OCI-LY7 (cell line): ENCODE data around the gene USP24. TPM values are rescaled to one million over a fixed set of nuclear protein-coding genes. Genes with fewer than 3 reads are reported as not detected.

Experiments
- BruUV-seq: library from RNA; stranded (reverse); fragments of 400-500 nt; replicated peaks from 2 replicates; lab custom pipeline; 2021; lab: Mats Ljungman, UMichigan
- CTCF ChIA-PET: fragments of 300-600 bp; sonication (Branson Sonifier 250); formaldehyde crosslinking; loops from one replicate; lab custom pipeline; 2022; ENCODE audit warnings: antibody characterized with exemption; ENCODE audit not compliant: unreplicated experiment; lab: Charles Lee
- POLR2A ChIA-PET: fragments of 300-600 bp; sonication (Branson Sonifier 250); formaldehyde crosslinking; loops from one replicate; lab custom pipeline; 2022; ENCODE audit warnings: antibody characterized with exemption; lab: Charles Lee
- DNase-seq: peaks from one replicate; pipeline ENCODE4 v3.0.0-alpha.2; 2015; ENCODE audit warnings: low spot score
- H2AFZ ChIP-seq: fragments of 200-600 bp; sonication (generic), shearing (Covaris generic); 2 replicates; pipeline ENCODE4 v1.6.1; 2014; ENCODE audit warnings: mild to moderate bottlenecking, antibody characterized with exemption, low read length, moderate library complexity
- H3K27ac ChIP-seq: fragments of 200-600 bp; sonication (generic); 2 replicates; pipeline ENCODE4 v1.5.1; 2014; ENCODE audit warnings: mixed run types, low read depth, mild to moderate bottlenecking, moderate library complexity, low read length, inconsistent platforms; ENCODE audit not compliant: poor library complexity, severe bottlenecking
- H3K36me3 ChIP-seq: fragments of 200-600 bp; sonication (generic); 2 replicates; pipeline ENCODE4 v1.6.1; 2014; ENCODE audit warnings: mild to moderate bottlenecking, antibody characterized with exemption, low read length, moderate library complexity, mixed read lengths; ENCODE audit not compliant: insufficient read depth
- H3K4me1 ChIP-seq: fragments of 200-600 bp; sonication (generic); 2 replicates; pipeline ENCODE4 v1.5.1; 2014; ENCODE audit warnings: mild to moderate bottlenecking, low read length; ENCODE audit not compliant: insufficient read depth, poor library complexity, severe bottlenecking
- H3K4me2 ChIP-seq: fragments of 200-600 bp; sonication (generic); 2 replicates; pipeline ENCODE4 v1.6.1; 2014; ENCODE audit warnings: mild to moderate bottlenecking, low read length
- H3K4me3 ChIP-seq: fragments of 200-600 bp; sonication (generic); 2 replicates; pipeline ENCODE4 v1.5.1; 2014; ENCODE audit warnings: mild to moderate bottlenecking, low read depth, low read length; ENCODE audit not compliant: poor library complexity, severe bottlenecking
- H3K79me2 ChIP-seq: fragments of 200-600 bp; sonication (generic); 2 replicates; pipeline ENCODE4 v1.6.1; 2016; ENCODE audit warnings: low read depth, mild to moderate bottlenecking, low read length, moderate library complexity, mixed read lengths; ENCODE audit not compliant: insufficient read depth
- H3K9me2 ChIP-seq: fragments of 200-600 bp; sonication (generic); 2 replicates; pipeline ENCODE4 v1.6.1; 2016; ENCODE audit warnings: mild to moderate bottlenecking, low read length, mixed read lengths; ENCODE audit not compliant: insufficient read depth
- H3K9me3 ChIP-seq: fragments of 200-600 bp; sonication (generic); 2 replicates; pipeline ENCODE4 v1.6.1; 2014; ENCODE audit warnings: mild to moderate bottlenecking, mixed run types, low read length, mixed read lengths
- H4K20me1 ChIP-seq: fragments of 200-600 bp; sonication (generic); 2 replicates; pipeline ENCODE4 v1.6.1; 2014; ENCODE audit warnings: mild to moderate bottlenecking, antibody characterized with exemption, low read length, moderate library complexity, mixed read lengths; ENCODE audit not compliant: insufficient read depth
- CTCF ChIP-seq: fragments of 200-600 bp; sonication (generic); conservative IDR thresholded peaks from 2 replicates; pipeline ENCODE4 v1.5.1; 2014; ENCODE audit warnings: mild to moderate bottlenecking, antibody characterized with exemption, low read length, moderate library complexity, mixed read lengths
- EZH2phosphoT487 ChIP-seq: fragments of 200-600 bp; sonication (generic); IDR thresholded peaks from 2 replicates; pipeline ENCODE4 v1.6.1; 2018; ENCODE audit warnings: low read depth, borderline replicate concordance, mild to moderate bottlenecking, mixed run types, antibody characterized with exemption, low read length, moderate library complexity, mixed read lengths
- intact Hi-C: fragments of 100-400 bp; cut with micrococcal nuclease; formaldehyde crosslinking; loops from one replicate; pipeline ENCODE4 v1.10.0; 2022; ENCODE audit not compliant: unreplicated experiment
- total RNA-seq, 2 experiments: library from RNA; depleted of rRNA in 1 of 2; stranded (reverse); fragments of >200 nt in 1 of 2; shearing (Covaris generic) in 1 of 2; gene quantifications; 2 replicates each; pipeline ENCODE4 v1.2.3, GENCODE V29; 2014 to 2022

The USP24 gene
- total RNA-seq, 2 experiments from 2014 or later = 35.1 to 46.3 TPM

- no peak overlapping the region for H3K4me2 ChIP-seq
- H3K4me1 ChIP-seq = no peaks in the 10 kb centered on the region
- H3K79me2 ChIP-seq = no peaks in the 10 kb centered on the region
- no peak overlapping the region for H2AFZ ChIP-seq
- CTCF ChIA-PET = no interaction called here
- H3K27ac ChIP-seq = no peak overlapping the region
- no TSS peak for BruUV-seq
- no peak overlapping the region for H3K4me3 ChIP-seq
- H3K9me3 ChIP-seq = no peaks in the 10 kb centered on the region
- no peaks in the 10 kb centered on the region for H3K9me2 ChIP-seq
- peaks cover 87% of the 10 kb centered on the region for H3K36me3 ChIP-seq
- intact Hi-C loops = no loop called here
- TF ChIP-seq EZH2phosphoT487 (no peak), CTCF (no peak)
- POLR2A ChIA-PET = no interaction called here
- H4K20me1 ChIP-seq = no peaks in the 10 kb centered on the region
- no peak for DNase-seq
These were observed 138.8 kb downstream of the USP24 start for GRCh38 chr1:55076356-55076755.

GRCh38 chr1:55074455-55074854, 140.7 kb downstream of the USP24 start:
- intact Hi-C loops = no loop called here
- BruUV-seq = no TSS peak

More at GRCh38 chr1:55074455-55074854, 140.7 kb downstream of the USP24 start:
- H3K9me2 ChIP-seq = no peaks in the 10 kb centered on the region
- CTCF ChIA-PET = no interaction called here
- POLR2A ChIA-PET = interaction anchor here (0.6 kb wide), 1 partner anchor 1271 kb away, joined by 3 read pairs; no protein-coding TSS in a partner anchor
- no peak for TF ChIP-seq EZH2phosphoT487
- no peak for TF ChIP-seq CTCF
- H2AFZ ChIP-seq = no peak overlapping the region
- DNase-seq = no peak
- H3K36me3 ChIP-seq = peaks cover 83% of the 10 kb centered on the region
- no peaks in the 10 kb centered on the region for H3K79me2 ChIP-seq
- no peaks in the 10 kb centered on the region for H4K20me1 ChIP-seq
- no peaks in the 10 kb centered on the region for H3K9me3 ChIP-seq
- no peak overlapping the region for H3K4me2 ChIP-seq
- no peak overlapping the region for H3K27ac ChIP-seq
- H3K4me3 ChIP-seq = no peak overlapping the region
- H3K4me1 ChIP-seq = no peaks in the 10 kb centered on the region
